HG03196 (cell line): Measurements from ENCODE around the gene CD2BP2.
"Not testable (repeated sequence)": the region's sequence is repeated elsewhere in the genome, so short reads cannot be mapped to it uniquely, and the experiment has no call there.

ENCODE experiments used
- ATAC-seq: cut with Tn5 transposase; IDR thresholded peaks from one replicate; pipeline ENCODE4 v1.9.1; 2021; ENCODE audit not compliant: unreplicated experiment

The CD2BP2 gene

GRCh38 chr16:30355144-30355953 is at the start of gene CD2BP2:
Gene CD2BP2, minus strand, starts transcription at chr16:30355308. Its CDS starts 627 bp downstream, at chr16:30354681.
- ATAC-seq: peak; percentile 55

GRCh38 chr16:30401768-30402425 is 46.8 kb upstream of the CD2BP2 start:
- no peak for ATAC-seq

GRCh38 chr16:30399435-30400186 is 44.5 kb upstream of the CD2BP2 start:
- ATAC-seq: no peak

- ATAC-seq: no peak
These were observed 43.7 kb upstream of the CD2BP2 start for GRCh38 chr16:30398661-30399434.

- ATAC-seq: no peak
These were observed 42.9 kb upstream of the CD2BP2 start for GRCh38 chr16:30397776-30398660.

- no peak for ATAC-seq
These were observed 41.9 kb upstream of the CD2BP2 start for GRCh38 chr16:30397056-30397455.

- ATAC-seq: not testable (repeated sequence)
These were observed 41.5 kb upstream of the CD2BP2 start for GRCh38 chr16:30396627-30397026.

GRCh38 chr16:30395992-30396585 is 41.0 kb upstream of the CD2BP2 start:
- ATAC-seq: peak; percentile 11

DNA sequence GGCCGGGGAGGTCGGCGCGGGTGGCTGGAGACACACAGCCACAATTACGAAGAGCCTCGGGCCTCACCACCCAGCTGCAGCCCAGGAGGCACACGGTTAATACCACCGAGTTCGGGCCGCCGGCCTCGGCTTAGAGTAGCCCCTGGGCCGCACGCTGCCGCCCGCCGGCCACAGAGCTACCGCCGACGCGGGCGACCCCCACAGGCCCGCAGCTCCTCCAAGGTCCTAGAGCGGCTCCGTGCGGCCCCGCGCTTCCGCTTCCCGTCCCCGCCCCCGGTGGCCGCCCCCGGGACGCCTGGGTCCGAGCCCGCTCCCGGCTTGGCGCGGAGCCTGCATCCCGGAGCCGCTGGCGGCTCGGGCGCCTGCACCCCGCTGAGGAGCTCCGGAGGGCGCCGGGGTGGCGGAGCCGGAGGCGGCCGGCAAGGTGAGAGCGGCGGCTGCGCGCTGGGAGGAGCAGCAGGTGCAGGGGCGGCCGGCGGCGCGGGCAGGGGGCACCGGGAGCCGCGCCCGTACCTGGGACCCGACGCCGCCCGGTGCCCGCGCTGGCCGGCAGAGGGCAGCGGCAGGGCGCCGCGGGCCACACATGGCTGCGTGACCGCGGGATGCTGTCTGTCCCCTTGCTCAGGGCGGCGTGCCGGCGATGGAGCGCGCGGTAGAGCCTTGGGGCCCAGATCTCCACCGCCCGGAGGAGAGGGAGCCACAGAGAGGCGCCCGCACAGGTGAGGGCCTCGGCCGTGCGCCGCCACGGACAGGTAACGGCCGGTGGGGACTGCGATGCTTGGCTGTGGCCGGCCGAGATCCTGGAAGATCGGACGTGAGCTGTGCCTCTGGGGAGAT is 40.3 kb upstream of the CD2BP2 start, which contains the start of gene ZNF48:
Gene ZNF48, plus strand, starts transcription at position 266 of the 837 bp plus-strand sequence. Its CDS starts 375 bp downstream, at position 641.
- peak; percentile 55 for ATAC-seq

GRCh38 chr16:30394592-30395154 is 39.6 kb upstream of the CD2BP2 start:
- ATAC-seq: no peak

GRCh38 chr16:30383521-30383920 is 28.4 kb upstream of the CD2BP2 start:
- no peak for ATAC-seq

- ATAC-seq: no peak
These were observed 27.2 kb upstream of the CD2BP2 start, which contains the start of gene SEPTIN1 for GRCh38 chr16:30382111-30382881. Gene SEPTIN1, minus strand, starts transcription at chr16:30382561. Its CDS starts 19 bp downstream, at chr16:30382542.

- no peak for ATAC-seq
These were observed 26.4 kb upstream of the CD2BP2 start for GRCh38 chr16:30381291-30382041.

DNA sequence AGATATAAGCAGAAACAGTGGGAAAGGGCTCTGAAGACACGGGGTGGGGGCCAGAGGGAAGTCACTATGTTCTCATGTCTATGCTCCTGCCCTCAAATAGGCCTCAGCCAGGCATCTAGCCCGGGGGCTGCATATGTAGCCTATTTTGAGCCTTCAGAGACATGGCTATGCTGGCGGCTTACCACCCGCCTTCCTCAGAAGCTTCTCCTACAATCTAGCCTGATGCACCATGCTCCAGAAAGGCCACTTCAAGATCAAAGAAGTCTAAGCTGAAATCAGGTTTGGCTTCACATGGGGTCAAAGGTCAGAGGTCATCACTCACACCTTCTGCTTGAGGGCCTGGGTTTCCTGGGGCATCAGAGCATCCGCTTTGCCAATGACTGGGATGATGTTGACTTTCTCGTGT is 25.7 kb upstream of the CD2BP2 start:
- ATAC-seq: no peak

DNA sequence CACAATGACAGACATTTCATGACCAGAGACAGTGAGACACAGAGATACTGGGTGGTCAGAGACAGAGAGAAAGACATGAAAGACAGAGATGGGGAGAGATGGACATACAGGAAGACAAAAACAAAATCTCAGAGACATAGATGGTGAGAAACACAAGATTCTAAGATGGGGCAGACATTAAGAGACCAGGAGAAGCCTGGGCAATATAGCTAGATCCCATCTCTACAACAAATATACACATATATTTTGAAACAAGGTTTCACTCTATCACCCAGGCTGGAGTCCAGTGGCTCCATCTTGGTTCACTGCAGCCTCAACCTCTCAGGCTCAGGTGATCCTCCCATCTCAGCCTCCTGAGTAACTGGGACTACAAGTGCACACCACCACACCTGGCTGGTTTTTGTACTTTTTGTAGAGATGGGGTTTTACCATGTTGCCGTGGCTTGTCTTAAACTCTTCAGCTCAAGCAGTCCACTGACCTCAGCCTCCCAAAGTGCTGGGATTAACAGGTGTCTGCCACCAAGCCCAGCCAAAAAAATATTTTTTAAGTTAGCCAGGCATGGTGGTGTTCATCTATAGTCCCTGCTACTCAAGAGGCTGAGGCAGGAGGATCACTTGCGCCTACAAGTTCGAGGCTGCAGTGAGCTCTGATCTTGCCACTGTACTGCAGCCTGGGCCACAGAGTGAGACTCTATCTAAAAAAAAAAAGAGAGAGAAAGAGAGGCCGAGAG is 25.1 kb upstream of the CD2BP2 start:
- no peak for ATAC-seq
